NCI-H1105 (cell line): Measurements from ENCODE around the gene MEI1.
"Not testable (repeated sequence)": the region's sequence is repeated elsewhere in the genome, so short reads cannot be mapped to it uniquely, and the experiment has no call there.

ENCODE experiments used
- DNase-seq: peaks from one replicate; lab custom pipeline; 2025; lab: John Stamatoyannopoulos, UW

Gene MEI1

DNA sequence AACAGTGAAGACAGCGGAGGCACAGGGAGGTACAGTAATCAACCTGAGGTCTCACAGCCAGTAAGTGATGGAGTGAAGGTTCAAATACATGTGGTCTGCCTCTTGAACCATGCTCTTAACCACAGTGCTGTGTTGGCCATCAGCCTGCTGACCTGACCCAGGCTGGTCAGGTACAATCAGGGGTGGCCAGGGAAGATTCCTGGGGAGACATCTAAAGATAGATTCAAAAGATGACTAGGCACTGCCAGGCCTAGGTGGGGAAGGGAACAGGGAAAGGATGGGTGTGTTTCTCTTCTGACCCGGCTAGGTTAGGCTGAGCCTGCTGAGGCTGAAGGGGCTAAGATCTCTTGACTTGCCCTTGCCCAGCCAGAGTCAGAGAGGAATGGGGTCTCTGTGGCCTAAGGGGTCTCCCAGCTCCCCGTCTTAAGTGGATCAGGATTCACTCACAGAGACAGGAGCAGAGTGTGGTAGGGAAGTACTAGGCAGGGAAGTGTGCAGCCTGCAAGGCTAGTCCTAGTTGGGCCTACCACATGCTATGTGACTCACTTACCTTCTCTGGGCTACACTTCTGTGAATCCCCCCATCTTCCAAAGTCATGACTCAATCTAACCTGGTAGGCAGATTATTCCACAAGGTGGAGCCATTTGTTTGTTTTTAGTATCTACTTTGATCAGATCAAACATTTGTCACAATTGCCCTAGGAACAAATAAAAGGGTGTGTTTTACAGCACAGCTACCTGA lies 123.2 kb downstream of the MEI1 start:
- peak; percentile 41 for DNase-seq

DNA sequence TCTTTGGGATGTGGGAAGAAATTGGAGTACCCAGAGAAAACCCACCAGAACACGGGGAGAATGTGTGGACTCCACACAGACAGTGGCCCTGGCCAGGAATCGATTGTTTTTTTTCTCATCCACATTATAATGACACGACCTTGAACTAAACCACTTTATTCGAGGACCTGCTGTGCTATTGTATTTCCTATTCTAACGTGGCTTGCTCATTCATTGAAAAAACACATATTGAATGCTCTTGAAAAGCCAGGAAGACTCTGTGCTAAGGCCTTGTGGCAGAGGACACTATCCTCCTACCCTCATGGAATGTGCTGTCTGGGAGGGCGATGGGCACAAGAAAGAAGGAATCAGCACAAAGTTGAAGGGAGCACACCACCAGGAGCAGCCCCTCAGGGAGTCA lies 124.5 kb downstream of the MEI1 start:
- DNase-seq = no peak

DNA sequence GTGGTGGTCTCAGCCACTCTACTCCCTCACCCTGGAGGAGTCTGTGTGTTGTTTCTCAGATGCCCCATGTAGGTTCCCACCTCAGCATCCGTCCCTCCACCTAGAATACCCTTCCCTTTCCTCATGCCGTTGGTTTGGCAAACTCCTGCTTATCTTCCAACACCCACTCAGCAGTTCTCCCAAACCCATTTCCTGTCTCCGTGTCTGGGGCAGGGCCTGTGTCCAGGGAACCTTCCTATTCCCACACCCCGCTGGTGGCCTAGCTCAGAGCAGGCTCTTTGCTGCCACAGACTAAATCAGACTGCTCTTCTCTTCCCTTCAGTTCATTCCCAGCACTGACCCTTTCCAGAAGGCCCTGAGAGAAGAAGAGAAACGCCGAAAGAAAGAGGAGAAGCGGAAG lies 126.1 kb downstream of the MEI1 start:
- no peak for DNase-seq

DNA sequence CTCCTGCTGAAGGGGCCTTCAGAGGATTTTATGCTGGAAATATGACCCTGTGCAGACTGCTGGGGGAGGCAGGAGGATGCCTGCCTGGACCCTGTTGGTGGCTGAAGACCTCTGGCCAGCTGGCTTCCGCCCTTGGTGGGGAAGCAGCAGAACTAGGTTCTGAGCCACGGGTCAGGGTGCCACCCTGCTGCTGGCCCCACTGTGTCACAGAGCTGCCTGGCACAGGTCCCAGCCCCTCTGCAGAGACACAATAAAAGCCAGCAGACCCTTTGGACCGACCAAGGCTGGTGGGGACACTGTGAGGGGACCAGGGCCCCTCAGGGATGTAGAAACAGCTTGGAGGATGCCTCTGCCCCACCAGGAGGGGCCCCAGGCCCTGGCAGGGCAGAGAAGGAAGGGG lies 126.7 kb downstream of the MEI1 start:
- no peak for DNase-seq

DNA sequence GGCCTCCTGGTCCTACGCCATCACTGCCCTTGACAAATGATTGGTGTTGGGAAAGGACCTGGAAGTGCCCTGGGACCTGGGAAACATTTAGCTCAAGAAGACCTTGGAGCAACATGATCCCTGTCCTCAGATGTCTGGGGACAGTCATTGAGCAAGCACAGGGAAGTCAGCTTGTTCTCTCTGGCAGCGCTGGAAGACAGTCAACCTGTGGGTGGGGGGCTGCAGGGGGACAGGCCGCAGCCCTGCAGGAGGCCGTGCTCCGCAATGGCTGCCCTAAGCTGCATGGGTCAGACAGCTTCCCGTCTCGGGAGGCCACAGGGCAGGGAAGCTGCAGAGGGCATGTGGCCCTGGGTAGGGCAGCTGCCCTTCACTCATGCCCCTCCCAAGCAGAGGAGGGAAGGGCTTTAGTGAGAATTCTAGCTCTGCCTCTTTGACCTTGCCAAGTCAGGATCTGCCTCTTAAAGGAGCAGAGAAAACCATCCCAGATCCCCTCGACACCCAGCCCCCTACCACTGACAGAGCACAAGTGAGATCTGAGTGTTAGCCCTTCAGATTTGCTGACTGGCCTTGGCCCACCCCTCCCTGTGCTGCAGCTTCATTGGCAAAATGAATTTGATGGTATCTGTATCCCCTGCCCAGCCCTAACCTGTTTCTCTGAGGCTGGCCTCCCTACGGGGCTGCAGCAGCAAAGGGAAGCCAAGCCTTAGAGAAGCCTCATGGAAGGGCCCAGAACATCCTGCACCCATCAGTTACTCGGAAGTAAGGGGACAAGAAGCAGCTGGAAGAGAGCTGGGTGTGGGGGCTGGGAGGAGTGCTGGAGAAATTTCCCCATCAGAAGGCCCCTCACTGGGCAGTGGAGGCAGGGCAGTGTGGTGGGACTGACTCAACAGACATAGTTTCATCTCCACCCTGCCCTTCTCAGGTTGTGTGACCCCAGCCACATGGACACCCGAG lies 127.4 kb downstream of the MEI1 start:
- DNase-seq = no peak

DNA sequence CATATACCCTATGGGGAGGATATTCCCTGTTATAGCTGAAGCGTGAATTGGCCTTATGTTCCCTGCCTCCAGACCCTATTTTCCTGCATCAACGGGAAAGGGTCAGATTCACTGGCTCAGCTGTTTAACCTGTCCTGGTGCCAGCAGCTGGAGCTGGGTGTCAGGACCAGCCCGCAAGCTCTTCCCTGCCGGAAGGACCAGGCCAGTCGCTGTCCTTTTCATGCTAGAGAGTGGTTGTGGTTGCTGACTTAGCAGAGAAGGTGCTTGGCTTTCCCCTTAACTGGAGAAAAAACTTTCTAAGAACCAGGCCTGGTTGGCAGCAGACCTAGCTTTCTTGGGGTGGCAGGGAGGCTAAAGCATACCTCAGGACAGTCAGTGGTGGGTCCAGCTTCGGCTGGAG lies 128.4 kb downstream of the MEI1 start:
- no peak for DNase-seq

DNA sequence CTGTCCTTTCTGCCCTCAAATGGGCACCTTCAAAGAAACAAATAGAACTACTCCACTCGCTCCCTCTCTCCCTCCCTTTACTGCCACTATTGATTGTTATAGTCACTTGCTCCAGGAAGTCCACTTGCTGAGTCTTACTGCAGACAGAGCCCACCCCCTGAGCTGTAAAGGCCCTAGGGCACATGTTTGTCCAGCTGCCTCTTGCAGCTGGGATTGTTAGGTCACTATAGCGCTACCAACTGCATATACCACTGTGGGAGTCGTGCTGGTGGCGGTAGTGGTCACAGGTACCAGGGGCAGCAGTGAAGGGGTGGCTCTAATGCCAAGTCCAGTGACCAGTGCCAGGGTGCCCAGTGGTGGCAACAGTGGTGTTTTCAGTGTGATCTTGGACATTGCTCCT lies 129.2 kb downstream of the MEI1 start:
- DNase-seq = no peak

DNA sequence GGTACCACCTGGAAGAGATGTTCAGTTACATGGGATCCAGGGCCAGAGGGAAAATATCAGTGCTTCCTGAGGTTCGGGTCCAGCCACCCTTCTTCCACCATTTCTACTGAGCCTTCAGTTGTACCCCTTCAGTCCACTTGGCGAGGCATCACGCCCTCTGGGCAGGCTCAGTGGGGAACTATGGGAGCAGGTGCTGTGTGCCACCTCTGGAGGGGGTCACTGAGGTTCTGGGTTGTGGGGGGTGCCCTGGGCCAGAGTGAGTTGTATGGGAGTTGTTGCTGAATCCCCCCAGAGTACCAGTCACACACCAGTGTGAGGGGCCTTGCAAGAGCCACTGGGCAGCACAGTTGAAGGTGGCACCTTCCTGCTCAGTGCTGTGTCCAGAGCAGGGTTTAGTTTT lies 130.9 kb downstream of the MEI1 start:
- no peak for DNase-seq

DNA sequence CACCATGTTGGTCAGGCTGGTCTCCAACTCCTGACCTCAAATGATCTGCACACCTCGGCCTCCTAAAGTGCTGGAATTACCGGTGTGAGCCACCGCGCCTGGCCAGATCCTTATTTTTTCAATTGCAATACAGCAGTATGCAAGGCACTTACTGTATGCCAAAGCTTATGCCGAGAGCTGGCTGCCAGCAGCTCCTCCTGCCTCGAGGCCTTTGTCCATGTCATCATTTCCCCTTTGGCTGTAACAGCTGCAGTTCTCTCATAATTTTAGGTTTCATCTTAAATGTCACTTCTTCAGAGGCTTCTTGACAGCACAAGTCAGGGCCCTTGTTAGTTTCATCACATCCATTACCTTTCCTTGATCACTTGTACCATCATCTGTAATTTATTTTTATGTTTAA lies 132.1 kb downstream of the MEI1 start:
- DNase-seq = no peak

DNA sequence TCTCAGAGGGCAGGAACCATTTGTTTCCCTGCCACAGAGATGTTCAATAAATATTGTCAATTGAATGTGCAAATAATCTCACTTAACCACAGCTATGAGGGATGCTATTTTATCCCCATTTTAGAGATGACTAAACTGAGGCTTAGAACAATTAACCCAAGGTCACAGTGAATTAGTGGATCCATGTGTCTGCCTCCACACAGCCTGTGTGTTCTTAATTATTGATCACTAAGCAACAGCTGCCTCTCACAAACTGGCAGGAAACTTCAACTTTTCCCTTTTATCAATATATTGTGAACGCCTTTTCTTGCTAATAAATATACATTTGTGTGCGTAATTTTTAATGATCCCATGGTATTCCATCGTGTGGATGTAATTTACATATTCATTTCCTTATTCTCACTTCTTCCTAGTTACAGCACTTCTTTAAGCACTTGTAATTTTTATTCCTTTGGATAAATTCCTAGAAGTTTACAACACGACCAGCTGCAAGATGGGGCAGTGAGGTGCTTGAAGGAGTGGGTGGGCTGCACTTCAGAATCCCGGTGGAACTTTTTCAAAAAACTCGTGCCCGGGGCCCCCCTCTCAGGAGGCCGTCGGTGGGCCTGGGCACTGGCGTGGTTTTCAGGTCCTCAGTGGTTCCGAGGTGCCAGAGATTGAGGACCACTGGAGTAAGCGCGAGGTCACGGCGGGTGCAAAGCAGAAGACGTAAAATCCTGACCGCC lies 132.7 kb downstream of the MEI1 start:
- no peak for DNase-seq

DNA sequence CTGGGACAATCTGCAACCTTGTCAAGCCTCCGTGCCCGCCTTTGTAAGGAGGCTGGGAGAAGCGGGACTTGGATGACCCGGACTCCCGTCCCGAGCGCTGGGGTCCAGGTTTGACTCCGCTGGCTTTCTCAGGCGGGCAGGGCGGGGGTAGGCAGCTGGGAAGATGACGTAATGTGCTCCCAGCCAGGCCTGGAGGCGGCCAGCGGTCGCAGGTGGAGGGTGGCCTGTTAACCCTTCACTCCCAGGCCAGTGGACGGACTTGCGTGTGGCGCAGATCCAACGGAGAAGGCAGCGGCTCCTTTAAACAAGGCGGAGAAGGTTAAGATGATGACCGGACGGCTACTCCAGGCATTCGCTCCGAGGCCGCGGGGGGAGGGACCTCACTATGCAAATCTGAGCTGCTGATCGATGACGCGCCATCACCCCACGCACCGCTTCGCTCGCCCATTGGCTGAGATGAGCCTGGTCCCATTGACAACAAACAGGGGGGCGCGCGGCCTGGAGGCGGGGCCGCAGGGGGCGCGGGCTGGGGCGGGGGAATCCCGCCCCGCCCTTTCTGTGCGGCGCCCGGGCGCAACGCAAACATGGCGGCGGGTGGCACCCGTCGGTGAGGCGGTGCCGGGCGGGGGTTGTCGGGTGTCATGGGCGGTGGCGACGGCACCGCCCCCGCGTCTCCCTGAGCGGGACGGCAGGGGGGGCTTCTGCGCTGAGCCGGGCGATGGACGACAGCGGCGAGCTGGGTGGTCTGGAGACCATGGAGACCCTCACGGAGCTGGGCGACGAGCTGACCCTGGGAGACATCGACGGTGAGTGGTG lies 133.5 kb downstream of the MEI1 start, which contains the start of gene SREBF2:
TSS of gene SREBF2 (plus strand) at position 553 of the 816 bp plus-strand sequence. CDS start at position 719, 166 bp downstream.
- DNase-seq = peak; percentile 99

DNA sequence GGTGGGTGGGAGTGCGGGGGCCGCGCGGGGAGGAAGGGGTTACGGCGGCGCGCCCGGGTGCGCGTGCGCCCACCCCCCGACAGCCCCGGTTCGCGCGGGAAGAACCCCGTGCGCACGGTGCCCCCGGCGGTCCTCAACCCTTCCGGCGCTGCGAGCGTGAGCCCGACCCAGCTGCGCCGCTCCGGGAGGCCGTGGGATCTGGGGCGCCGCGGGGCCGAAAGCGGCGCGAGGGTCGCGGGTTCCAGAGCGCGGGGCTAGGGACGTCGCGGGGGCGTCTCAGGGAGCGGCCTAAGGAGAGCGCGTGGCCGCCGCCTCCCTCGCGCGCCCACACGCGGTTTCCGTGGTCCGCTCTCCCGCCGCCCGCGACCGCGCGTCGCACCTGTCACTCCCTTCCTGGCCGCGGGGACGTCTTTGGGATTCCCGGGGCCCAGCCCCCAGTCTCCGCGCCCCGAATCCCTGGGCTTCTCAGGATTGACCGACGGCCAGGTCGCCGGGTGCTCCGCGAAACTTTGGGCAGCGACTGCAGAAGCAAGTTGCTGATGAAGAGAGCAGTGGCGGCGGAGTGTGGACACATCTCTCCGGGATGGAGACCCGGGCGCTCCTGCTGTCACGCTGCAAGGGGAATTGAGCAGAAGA lies 134.2 kb downstream of the MEI1 start:
- no peak for DNase-seq

DNA sequence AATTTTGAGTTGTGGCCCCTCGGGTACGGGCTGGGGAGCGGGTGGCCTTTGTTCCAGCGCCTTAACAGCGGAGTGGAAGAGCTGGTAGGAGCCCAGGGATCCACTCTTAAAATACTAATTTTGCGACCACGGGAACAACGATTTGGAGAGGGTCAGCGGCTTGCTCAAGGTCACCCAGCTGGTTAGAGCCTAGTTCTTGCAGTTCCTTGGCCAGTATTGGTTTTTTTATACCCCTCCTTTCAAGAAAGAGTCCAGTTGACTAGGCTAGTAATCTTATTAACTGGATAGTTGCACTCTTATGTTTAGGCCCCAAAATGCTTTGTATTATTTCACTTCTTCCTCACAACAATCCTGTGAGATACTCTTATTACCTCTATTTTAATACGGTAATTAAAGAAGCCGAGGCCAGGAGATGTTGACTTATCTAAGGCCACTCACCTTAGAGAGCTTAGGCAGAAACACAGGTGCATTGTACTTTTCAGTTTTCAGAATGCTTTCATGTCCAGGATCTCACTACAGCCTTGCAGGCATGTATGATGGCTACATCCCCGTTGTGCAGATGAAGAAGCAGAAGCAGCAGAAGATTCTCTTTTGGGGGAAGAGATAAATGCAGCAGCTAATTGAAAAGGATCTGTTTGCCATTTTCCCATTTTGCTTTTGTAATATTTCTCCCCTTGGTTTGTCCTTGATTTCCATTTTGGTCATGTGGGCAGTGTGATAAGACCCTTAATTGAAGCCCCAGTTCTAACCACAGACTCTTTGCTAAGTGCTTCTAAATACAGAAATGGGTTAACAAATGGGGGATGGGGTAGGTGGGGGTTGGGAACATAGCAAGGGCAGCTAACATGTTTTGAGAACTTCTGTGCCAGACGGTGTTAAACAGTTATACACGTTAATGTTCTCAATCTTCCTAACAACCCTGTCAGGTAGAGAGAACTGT lies 135.0 kb downstream of the MEI1 start:
- no peak for DNase-seq

DNA sequence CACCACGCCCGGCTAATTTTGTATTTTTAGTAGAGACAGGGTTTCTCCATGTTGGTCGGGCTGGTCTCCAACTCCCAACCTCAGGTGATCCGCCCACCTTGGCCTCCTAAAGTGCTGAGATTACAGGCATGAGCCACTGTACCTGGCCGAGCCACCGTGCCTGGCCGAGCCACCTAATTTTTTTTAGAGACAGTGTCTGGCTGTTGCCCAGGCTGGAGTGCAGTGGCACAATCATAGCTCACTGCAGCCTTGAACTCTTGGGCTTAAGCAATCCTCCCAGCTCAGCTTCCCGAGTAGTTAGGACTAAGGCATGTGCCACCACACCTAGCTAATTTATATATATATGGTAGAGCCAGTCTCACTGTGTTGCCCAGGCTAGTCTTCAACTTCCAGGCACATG lies 136.2 kb downstream of the MEI1 start:
- DNase-seq = not testable (repeated sequence)

DNA sequence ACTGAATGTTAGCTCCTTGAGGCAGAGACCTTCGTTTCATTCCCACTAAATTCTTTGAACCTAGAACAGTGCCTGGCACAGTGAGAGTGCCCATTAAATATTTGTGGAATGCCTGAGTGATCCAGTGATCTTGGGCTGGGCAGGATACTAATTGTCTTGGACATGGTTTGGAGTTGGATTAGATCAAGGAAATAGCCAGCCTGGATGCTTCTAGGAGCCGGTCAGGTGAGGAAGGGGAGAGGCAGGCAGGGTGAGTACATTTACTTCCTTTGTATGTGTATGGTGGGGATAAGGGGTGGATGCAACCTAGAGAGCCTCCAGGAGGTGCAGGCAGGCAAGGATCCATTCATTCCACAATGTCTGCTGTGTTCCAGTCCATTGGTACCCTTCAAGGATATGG lies 137.2 kb downstream of the MEI1 start:
- DNase-seq = no peak

DNA sequence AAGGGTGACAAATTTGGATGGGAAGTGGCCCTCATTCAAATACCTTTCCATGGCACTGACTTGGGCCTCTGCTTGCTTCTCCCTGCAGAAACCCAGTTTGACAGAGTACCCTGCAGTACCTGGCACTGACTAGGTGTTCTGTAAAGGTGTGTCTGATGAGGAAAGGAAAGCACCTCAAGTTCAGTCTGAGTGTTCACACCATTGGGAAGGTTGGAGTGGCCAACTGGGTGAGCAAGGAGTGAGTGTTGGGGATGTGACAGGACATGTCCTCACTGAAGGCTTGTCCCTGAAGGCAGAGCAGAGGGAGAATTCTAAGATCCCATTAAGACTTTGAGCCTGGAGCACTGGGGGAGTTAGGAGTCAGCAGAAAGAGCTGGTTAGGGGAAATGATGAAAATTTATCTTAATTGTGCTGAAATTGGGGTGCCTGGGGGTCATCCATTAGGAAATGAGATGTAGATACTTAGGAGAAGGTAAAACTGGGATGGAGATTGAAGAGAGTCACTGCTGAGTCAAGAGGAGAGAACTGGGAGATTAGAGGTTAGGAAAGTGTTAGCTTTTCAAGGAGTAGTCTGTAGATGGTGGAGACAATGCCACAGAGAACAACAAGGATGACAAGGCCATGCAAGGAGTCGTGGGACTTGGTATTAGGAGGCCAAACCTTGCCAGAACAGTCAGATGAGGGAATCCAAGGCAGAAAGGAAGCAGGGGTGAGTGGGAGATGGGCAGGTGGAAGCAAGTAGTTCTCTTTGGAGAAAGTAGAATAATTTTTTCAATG lies 139.7 kb downstream of the MEI1 start:
- DNase-seq = no peak

DNA sequence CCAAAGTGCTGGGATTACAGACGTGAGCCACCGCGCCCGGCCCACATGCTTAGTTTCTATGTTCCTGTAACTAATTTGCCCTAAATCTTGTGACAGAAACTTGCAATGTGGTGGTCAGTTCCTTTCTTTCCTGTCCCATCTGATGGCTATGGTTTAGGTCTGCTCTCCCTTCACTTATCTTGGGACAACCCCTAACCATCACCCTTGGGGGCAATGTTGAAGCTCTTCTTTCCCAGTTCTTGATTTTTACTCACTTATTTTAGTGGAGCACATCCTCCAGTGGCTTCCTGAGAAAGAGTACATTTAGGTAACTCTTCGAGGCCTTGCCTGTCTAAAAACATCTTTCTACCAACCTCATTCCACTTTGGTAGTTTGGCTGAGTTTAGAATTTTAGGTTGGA lies 140.9 kb downstream of the MEI1 start:
- no peak for DNase-seq

DNA sequence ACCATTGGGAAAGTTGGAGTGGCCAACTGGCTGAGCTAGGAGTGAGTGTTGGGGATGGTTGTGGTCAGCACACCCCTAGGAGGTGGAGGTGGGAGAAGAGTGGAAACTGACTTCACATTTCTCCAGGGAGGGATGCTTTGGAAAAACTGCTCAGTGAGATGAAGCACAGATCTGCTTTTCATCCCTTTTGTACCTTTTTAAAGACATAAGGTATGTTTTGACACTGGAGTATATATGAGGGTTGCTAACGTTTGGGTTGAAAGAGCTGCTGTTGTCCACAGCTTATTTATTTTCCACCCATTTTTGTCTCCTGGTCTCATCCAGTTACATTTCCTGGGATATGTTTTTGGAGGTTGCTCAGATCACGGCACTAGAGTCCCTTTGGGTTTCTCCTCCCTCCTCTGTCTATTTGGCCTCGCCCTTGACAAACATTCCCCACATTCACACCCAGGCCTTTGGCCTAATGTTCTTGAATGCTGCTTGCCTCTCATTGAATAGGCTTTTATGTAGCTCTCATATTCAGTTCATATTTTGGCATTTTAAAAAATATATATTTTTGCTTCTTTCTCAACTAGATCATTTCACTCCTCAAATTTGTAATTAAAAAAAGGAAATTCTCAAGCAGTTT lies 141.9 kb downstream of the MEI1 start:
- no peak for DNase-seq
